GM18951 (cell line): Measurements from ENCODE around the gene UROC1.

Experiments used
- POLR2A ChIP-seq: IDR thresholded peaks from 4 replicates; pipeline ENCODE4 v1.6.1; 2011; ENCODE audit warnings: mild to moderate bottlenecking; ENCODE audit not compliant: insufficient read length, insufficient read depth; ENCODE audit errors: extremely low read depth
- in situ Hi-C: fragments of 300-500 bp; cut with MboI; formaldehyde crosslinking; loops from one replicate; pipeline ENCODE4 v1.12.0; 2022; ENCODE audit warnings: low sequenced_read_pairs, mixed read lengths, inconsistent platforms; ENCODE audit not compliant: unreplicated experiment

The UROC1 gene

GRCh38 chr3:126476166-126477060 is 41.2 kb downstream of the UROC1 start:
- in situ Hi-C loops = no loop called here
- TF ChIP-seq POLR2A = no peak

DNA sequence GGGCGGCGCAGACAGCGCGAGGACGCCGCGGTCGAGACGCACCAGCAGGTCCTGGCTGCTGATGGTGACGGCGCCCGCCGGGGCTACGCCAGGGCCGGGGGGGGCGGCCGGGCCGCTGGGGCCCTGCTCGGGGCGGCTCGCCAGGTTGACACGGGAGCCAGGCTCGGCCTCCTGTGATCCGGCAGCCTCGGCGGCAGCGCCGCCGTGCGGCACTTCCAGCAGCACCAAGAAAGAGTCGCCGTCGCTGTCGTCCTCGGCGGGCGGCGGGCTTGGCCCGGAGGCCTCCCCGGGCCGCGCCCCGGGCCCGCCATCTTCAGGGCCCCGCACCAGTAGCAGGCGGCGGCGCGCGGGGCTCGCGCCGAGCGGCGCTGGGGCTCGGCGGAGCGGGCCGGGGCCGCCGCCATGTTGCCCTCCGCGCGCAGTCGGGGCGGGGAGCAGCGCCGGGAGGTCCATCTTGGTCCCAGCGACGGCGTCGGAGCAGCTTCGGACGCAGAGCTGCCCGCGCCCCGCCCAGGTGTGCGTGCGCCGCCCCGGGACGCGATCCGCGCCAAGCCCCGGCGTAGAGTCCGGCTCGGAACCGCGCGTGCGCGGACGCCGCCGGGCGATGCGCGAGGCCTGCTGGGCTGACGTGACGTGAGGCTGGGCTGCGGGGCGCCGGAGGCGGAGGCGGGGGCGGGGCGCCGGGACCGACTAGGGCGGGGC is 42.0 kb downstream of the UROC1 start, which contains the start of gene ZXDC:
Gene ZXDC (minus strand): TSS at position 479 of the 702 bp plus-strand sequence. CDS start 26 bp downstream, at position 453.
- peak; percentile 95 for TF ChIP-seq POLR2A
- in situ Hi-C loops = no loop called here

- TF ChIP-seq POLR2A = no peak
- in situ Hi-C loops = no loop called here
Observed at GRCh38 chr3:126474498-126475412, 42.8 kb downstream of the UROC1 start.

GRCh38 chr3:126473292-126474168 is 44.0 kb downstream of the UROC1 start:
- TF ChIP-seq POLR2A = no peak
- in situ Hi-C loops = no loop called here

DNA sequence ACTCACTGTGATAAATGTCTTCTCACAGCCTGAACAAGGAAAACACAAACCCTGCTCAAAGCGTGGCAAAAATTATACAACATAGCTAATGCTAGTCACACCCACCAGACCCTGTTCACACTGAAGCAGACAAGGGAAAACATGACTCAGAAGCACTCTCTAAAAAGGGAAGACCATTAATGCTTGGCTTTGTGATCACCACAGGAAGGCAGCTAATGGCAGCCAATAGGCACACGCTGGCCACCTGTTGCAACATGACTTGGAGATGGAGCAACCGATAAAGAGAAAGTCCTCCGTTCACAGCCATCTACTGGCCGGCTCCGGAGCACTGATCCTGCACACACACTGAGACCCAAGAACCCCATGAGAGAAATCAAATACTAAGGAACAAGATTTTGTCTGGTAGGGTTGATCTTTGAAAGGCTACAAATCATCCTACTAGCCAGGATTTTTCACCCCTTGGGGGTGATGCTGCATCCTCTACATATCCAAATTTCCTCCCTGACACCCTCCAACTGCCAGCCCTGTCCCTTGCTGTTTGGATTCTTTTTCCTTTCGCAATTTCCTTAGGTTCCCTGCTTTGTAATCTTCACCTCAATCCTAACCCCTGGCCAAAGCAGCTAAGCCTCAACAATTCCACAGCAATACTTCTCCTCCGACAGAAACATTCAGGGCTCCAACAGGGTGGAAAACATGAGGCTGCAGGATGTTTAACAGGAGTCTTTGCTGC is 45.1 kb downstream of the UROC1 start:
- in situ Hi-C loops = no loop called here
- TF ChIP-seq POLR2A = no peak

DNA sequence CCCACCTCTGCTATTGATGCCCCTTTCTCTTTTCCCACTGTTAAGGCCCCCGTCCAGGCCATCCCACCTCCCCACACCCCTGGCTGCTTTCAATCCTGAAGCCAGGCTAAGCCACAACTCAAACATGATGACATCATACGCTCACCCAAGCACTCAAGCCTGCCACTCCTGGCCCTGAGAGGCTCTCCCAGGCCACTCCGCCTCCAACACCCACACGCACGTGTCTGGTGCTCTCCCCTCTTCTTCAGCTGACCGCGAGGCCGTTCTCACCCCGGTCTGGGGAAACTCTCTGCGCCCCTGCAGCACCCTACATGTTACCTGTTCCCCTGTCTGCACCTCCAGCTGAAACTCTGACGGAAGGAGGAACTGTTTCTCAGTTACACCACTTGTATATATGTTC is 48.1 kb downstream of the UROC1 start:
- in situ Hi-C loops = no loop called here
- no peak for TF ChIP-seq POLR2A

GRCh38 chr3:126468028-126468891 is 49.3 kb downstream of the UROC1 start:
- TF ChIP-seq POLR2A = no peak
- in situ Hi-C loops = no loop called here

DNA sequence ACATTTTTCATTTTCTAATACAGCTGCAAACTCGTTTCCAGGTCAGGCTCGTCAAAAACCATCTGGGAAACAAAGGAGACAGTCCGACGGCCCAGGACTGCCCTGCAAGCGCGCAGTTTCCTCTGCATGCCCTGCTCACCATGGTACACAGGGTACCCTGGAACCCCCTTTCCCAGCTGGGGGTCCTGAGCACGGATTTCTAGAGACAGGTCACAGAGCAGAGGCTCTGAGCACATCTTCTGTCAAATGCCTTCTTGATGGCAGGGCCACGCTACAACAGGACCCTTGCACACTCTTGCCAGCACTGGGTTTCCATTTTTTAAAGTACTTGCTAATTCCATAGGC is 50.0 kb downstream of the UROC1 start:
- in situ Hi-C loops = no loop called here
- TF ChIP-seq POLR2A = no peak

DNA sequence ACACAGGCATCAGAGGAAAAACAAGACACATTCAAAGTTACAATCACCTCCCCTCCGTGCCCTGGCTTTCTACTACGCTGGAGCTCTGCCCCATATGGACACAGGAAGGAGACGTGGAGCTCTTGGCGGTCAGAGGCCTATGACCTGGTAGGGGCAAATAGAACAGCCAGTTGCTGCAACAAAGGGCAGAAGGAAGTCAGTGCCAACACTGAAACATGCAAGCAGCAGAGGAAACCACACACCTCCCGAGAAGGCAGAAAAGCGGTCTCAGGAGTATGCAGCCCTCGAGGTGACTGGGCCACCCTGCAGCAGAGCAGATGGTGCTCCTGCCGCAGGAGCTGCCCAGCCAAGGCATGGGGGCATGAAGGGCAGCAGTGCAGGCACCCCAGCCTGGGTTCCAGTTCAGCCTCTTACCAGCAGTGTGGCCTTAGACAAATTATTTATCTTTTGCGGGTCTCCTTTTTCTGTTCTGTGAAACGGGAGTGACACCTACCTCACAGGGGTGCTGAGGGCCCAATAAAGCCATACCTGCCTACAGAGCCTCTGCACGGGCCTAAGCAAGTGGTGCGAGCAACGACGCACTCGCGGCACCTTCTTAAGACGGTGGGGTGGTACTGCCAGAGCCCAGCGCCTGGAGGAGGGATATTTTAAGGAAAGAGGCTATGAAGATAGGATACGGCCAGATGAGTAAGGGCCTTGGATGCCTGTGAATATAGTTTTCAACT is 50.5 kb downstream of the UROC1 start:
- TF ChIP-seq POLR2A = no peak
- in situ Hi-C loops = no loop called here

DNA sequence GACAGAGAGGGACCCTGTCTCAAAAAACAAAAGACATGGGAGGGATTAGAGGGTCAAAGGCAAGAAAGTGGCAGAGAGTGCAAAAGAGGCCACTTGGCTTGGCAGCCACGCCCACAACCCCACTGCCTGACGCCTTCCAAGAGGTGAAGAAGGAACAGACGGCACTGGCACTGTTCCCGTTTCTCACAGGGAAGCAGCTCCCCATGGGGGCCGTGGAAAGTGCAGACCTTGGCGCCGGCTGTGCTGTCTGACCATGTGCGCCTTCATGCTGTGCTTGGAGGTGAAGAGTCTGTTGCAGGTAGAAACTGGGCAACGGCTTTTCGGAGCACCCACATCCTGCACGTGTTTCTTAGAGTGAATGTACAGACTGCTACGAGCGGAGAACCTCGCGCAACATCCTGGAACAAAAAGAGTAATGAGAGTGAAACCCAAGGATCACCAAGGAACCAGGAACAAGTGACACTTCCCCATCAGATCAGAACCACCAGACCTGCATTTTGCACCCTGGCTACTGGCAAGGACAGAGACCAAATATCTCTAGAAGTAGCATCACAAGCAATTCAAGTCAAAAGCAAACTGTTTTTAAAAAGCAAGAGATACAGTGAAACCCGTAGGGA is 51.5 kb downstream of the UROC1 start:
- in situ Hi-C loops = no loop called here
- no peak for TF ChIP-seq POLR2A
